C4-2B (cell line): ENCODE results near the gene RRP8.

Experiments
- ZFX ChIP-seq: fragments of 450-650 bp; IDR thresholded peaks from 2 replicates; pipeline ENCODE4 v1.6.1; 2017
- TF ChIP-seq, protein P1 (sequence below): fragments of 450-650 bp; conservative IDR thresholded peaks from 2 replicates; pipeline ENCODE4 v1.5.1; 2017; ENCODE audit warnings: mild to moderate bottlenecking

DNA sequence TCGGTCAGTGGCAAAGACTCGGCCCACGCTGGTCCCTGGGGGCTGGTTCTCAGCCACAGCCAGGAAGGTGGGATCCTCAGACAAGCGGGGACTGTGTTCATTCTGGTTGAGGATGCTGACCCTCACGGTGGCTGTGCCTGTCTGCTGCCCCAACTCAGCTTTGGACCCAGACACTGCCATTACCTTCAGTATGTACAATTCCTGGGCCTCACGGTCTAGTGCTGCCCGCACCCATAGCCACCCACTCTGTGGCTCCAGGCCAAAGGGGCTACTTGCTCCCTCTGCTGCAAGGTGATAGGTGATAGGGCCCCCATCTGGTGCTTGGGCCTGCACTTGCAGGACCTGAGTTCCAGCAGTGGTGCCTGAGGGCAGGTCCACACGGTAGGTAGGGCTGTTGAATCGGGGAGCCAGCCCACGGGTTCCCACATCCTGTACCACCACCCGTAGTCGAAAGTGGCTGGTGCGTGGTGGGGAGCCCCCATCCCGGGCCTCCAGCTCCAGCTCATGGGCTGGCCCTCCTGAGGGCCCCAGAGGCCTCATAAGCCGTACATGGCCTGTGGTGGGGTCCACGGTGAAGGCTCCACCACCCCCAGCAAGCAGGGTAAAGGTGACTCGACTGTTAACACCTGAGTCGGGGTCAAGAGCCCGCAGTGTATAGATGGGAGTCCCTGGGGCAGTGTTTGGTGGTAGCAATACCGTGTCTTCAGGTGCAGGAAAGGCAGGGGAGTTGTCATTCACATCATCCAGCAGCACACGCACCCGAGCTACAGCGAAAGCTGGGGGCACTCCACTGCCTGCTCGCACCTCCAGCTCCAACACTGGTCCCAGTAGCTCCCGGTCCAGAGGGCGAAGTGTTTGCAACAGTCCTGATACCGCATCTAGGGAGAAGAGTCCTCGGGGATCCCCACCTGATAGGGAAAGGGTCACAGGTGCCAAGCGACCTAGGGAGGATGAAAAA is 29.0 kb upstream of the RRP8 start:
- TF ChIP-seq ZFX = no peak
- TF ChIP-seq, protein P1, sequence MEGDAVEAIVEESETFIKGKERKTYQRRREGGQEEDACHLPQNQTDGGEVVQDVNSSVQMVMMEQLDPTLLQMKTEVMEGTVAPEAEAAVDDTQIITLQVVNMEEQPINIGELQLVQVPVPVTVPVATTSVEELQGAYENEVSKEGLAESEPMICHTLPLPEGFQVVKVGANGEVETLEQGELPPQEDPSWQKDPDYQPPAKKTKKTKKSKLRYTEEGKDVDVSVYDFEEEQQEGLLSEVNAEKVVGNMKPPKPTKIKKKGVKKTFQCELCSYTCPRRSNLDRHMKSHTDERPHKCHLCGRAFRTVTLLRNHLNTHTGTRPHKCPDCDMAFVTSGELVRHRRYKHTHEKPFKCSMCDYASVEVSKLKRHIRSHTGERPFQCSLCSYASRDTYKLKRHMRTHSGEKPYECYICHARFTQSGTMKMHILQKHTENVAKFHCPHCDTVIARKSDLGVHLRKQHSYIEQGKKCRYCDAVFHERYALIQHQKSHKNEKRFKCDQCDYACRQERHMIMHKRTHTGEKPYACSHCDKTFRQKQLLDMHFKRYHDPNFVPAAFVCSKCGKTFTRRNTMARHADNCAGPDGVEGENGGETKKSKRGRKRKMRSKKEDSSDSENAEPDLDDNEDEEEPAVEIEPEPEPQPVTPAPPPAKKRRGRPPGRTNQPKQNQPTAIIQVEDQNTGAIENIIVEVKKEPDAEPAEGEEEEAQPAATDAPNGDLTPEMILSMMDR = no peak
